DND-41 (cell line): Measurements from ENCODE around the gene MYH3.

Source experiments
- EZH2 ChIP-seq: IDR thresholded peaks from 3 replicates; pipeline ENCODE4 v1.6.1; 2012; ENCODE audit warnings: borderline replicate concordance, low read depth, mild to moderate bottlenecking, moderate library complexity, low read length, inconsistent platforms; ENCODE audit not compliant: severe bottlenecking
- TF ChIP-seq, protein P1 (sequence below): IDR thresholded peaks from 2 replicates; pipeline ENCODE4 v1.5.1; 2012; ENCODE audit warnings: borderline replicate concordance, low read length, moderate library complexity, mild to moderate bottlenecking; ENCODE audit not compliant: poor library complexity, severe bottlenecking; ENCODE audit errors: extremely low read depth

DNA sequence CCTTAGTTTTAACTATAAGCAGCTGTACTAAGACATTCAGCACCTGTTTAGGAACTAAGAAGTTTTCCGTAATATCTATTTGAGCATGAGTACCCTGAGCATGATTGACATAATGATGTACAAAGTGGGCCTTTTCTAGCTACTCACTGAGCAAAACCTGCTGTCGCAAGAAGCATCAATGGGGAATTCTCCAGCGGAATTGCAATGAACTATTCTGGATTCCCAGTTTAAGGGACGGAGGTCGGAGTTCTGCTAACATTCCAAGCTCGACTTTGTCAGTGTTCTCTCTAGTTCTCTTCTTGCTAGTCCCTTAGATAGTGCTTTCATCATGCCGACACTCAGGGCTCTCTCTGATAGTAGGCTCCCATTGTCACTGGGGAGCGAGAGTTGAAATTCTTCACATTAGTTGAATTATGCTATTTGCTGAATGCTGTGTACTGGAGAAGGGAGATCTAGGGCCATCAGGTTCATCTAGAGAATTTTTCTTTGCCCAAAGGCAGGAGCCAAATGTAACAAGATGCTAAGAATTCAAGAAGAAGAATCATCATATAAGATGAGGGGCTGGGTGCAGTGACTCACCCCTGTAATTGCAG is 67.5 kb downstream of the MYH3 start:
- TF ChIP-seq, protein P1, sequence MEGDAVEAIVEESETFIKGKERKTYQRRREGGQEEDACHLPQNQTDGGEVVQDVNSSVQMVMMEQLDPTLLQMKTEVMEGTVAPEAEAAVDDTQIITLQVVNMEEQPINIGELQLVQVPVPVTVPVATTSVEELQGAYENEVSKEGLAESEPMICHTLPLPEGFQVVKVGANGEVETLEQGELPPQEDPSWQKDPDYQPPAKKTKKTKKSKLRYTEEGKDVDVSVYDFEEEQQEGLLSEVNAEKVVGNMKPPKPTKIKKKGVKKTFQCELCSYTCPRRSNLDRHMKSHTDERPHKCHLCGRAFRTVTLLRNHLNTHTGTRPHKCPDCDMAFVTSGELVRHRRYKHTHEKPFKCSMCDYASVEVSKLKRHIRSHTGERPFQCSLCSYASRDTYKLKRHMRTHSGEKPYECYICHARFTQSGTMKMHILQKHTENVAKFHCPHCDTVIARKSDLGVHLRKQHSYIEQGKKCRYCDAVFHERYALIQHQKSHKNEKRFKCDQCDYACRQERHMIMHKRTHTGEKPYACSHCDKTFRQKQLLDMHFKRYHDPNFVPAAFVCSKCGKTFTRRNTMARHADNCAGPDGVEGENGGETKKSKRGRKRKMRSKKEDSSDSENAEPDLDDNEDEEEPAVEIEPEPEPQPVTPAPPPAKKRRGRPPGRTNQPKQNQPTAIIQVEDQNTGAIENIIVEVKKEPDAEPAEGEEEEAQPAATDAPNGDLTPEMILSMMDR = no peak
- no peak for TF ChIP-seq EZH2
